HG03460 (cell line): ENCODE data around the gene CDH23.

ENCODE experiments used
- ATAC-seq: cut with Tn5 transposase; IDR thresholded peaks from one replicate; pipeline ENCODE4 v1.9.1; 2021; ENCODE audit not compliant: unreplicated experiment

The CDH23 gene

DNA sequence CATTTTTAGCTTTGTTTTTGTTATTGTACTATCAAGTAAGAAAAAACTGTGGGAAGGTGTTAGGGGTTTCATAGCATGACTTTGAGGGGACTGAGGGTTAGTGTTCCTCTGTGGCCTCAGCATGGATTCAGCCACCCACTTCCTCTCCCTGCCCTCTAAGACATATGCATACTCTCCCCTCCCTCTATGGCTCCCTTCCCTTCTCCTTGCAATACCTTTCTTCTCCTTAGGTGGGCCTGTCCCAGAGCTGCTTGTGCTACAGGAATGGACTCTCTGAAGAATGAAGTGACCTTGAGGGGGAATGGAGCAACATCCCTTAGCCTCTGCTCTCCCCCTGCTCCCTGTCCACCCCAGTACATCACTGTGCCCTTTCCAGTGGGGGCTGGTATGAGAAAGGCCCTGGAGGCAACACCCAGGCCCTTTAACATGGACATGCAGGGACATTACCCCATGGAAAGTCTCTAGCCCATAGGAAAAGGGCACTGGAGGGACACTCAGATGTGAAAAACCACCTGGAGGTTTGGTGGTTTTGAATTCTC lies 22.4 kb downstream of the CDH23 start:
- no peak for ATAC-seq

GRCh38 chr10:71419750-71420149 lies 23.0 kb downstream of the CDH23 start:
- ATAC-seq: no peak

GRCh38 chr10:71421075-71421434 lies 24.3 kb downstream of the CDH23 start:
- no peak for ATAC-seq

GRCh38 chr10:71423250-71423649 lies 26.5 kb downstream of the CDH23 start:
- no peak for ATAC-seq

DNA sequence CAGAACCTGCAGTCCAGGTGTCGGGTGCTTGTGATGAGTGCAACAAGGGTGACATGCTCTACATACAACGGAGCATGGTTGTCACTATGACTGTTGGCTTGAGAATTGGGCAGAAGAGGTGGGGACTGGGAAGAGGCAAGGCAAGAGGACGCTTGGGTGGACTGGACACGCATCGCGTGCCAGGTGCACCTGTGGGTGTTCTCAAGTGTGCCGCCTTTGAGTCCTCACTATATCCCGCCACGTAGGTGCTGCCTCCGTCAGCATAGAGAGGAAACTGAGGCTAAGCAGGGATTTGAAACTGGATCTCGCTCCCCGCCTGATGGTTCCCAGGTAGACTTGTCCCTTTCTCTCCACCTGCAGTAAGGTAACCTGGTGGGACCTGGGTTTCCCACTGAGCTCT lies 27.2 kb downstream of the CDH23 start:
- no peak for ATAC-seq

- ATAC-seq: no peak
Measured at GRCh38 chr10:71424496-71425194, 27.9 kb downstream of the CDH23 start.

DNA sequence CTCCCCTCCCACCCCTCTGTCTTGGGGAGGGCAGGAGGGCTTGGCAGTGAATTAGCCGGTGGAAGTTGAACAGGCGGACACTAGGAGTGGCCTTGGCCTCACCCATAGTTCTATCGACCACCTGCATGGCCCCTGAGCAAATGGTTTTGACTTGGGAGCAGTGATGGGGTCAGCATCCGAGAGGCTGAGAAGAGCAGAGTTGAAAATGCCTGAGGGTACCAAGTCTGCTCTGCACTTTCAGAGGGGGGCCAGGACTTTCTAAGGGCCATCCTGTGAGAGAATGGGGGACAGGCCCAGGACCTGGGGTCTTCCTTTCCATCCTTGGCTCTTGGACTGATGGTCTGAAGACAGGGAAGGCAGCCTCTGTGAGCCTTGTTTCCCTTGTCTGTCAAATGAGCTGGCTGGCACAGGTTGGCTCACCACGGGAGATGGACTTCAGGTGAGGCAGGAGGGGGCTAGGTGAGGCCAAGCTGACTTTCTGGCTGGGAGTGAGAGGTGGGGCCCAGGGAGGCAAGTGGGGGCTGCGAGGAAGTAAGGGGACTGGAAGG lies 29.4 kb downstream of the CDH23 start:
- ATAC-seq: no peak

DNA sequence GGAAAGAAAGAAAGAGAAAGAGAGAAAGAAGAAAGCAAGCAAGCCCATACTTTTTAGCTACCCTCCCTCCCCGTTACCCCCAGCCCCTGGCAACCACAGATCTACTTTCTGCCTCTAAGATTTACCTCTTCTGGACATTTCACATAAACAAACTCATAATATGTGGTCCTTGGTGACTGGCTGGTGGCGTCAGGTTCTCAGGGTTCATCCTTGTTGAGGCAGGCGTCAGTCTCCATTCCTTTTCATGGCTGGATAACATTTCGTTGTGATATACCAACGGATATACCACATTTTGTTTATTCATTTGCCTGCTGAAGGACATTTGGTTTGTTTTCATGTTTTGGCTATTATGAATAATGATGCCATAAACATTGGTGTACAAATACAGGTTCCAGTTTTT lies 30.5 kb downstream of the CDH23 start:
- no peak for ATAC-seq

DNA sequence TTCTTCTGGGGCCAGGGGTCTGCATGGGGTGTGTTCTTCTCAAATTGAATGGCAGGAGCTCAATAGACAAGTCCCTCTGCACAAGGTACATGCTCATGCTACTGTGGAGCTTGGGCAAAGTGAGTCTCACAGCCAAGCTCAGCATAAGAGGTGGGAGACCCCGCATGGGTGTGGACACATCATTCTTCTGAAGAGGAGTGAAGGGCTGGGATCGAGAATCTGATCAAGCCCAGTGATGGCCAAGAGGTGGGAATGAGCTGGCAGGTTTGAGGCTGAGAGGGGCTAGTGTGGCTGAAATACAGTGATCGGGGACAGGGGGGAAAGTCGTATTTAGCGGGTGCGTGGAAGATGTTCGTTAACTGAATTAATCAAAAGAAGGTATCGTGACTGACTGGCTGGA lies 32.6 kb downstream of the CDH23 start:
- no peak for ATAC-seq

DNA sequence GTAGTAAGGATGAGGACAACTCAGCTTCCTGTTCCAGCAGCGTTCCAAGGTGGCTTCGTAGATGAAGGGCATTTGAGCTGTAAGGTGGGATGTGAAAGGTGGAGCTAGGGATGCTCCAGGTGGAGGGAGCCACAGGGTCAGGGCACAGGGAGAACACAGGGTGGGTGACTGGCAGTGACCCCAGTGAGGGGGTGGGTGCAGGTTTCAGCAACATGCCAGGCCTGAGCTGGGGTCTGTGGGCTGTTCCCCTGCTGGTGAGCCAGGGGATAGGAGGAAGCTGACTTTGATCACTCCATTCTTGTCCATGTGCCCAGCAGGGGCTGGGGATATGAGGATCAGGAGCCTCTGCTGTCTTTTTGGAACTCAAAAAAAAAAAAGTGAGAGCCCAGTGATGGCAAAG lies 33.2 kb downstream of the CDH23 start:
- ATAC-seq: no peak

DNA sequence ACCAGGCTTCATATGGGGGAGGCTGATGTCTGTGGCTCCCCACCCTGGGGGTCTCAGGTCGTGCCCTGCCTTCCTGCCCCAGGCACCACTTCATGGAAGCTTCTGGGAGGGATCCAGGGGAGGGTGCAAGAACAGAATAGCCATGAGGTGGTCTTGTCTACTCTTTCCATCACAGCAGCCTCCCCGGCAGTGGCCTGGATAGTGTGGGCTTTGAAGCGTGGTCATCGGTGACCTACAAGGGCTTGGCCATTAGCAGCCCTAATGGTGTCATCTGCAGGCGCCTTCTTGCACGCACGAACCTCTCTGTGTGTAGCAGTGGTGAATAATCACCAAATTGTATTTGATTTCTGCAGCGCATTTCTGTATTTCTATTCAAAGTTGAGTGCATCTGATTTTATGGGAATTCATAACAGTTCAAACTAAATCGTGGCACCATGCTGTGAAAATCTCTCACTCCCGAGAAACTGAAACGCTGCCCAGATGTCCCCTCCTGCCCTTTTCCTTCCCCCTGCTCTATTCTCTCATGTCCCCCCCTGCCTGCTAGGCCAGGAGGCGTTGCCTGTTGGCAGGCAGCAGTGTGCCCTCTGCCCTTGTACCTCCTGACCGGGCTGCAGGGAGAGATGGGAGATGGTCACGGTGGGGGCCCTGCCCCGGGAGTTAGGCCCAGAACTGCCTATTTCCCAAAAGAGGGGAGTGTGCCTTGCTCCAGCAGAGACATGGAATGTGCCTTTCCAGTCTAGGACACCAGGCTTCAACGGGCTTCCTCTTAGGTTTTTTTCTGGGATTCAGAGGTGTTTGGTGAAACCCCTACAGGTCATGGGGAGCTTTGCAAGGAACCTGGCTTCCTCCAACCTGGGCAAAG lies 34.8 kb downstream of the CDH23 start:
- no peak for ATAC-seq

GRCh38 chr10:71432101-71432905 lies 35.6 kb downstream of the CDH23 start:
- no peak for ATAC-seq

- no peak for ATAC-seq
Measured at GRCh38 chr10:71432956-71433767, 36.4 kb downstream of the CDH23 start.

DNA sequence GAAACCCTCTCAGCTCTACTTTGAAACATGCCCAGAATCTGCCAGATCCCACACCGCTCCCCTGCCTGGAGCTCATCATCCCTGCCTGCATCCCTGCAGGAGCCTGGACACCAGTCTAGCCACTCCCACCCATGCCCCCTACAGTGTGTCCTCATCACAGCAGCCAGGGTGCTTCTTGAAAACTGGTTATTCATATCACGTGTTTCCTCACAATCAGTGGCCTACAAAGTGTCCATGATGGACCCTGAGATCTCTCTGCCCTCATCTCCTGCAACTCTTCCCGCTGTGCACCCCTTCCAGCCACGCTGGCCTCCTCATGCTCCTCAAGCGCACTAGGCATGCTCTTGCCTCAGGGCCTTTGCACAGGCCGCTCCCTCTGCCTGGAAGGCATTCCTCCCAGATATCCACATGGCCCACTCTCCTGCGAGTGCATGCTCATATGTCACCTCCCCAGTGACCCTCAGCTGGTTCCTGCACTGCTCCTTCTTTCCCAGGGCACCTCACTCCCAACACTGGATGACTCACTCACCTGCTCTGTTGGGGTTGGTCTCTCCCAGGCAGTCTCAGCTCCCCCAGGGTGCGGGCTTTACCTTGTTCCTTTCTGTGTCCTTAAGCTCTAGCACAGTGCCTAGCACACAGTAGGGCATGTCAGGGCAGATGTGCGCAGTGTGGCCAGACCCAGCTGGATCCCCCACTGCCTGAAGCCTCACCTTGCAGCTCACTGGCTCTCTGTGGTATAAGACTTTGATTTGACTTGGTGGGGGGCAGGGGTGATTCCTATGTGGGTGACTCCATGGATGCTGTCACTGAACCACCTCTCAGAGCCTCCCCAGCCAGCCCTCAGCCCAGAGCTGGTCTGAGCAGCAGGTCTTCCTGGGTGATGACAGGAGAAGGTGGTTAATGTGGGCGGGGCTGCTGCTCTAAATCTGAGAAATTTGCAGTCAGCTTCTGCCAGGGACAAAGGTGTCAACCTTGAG lies 37.3 kb downstream of the CDH23 start:
- no peak for ATAC-seq

GRCh38 chr10:71434760-71435394 lies 38.2 kb downstream of the CDH23 start:
- ATAC-seq: no peak

GRCh38 chr10:71435571-71436267 lies 39.0 kb downstream of the CDH23 start:
- no peak for ATAC-seq

DNA sequence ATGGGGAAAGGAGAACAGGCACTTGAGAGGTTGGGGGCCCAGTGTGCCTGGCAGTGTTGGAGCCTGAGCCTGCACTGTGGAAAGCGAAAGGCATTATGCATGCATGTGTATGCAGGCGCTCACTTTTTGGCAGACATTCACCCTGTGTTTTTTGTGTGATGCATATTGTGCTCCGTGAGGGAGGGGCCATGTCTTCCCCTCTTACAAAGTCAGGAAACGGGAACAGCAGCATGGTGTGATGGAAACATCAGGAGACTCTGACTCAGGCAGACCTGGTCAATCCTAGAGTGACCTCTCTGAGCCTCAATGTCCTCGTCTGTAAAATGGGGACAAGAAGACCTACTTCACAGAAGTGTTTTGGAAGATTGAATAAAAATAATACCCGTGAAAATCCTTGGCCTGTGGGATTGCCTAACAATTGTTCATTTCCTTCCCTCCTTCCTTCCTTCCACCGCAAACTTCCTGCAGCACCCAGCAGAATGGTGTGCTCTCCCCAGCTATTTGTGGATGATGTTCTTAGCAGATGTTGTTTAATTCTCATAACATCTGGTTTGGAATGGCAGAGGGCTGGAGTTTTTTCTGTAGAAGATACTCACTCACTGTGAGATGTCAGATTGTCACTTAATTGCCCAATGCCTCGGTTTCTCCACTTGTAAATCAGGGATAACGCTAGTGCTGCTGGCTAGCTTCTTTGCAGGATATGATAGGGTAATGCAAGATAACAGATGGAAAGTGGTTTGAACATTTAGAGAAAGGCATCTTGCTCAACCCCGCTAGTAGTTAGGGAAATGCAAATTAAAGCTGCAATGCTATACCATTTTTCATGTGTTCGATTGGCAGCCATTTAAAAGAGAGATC lies 39.8 kb downstream of the CDH23 start:
- no peak for ATAC-seq
